HL-60 (cell line): Measurements from ENCODE around the gene MYCBPAP.

Source experiments
- DNase-seq, 2 experiments: peaks; one replicate each; pipeline ENCODE4 v3.0.0-alpha.2; 2010 to 2020; ENCODE audit warnings: low read depth in 1 of 2, low spot score in 1 of 2
- H3K27ac ChIP-seq: fragments of 250-450 bp; sonication (Bioruptor Pico); replicated peaks from 2 replicates; pipeline ENCODE4 v1.5.1; 2020; ENCODE audit warnings: mild to moderate bottlenecking, moderate library complexity
- H3K27me3 ChIP-seq: fragments of 250-450 bp; sonication (Bioruptor Pico); 2 replicates; pipeline ENCODE4 v1.5.1; 2021; ENCODE audit warnings: mild to moderate bottlenecking, moderate library complexity; ENCODE audit not compliant: insufficient read depth, poor library complexity, severe bottlenecking
- H3K4me3 ChIP-seq: replicated peaks from 2 replicates; pipeline ENCODE4 v1.5.1; 2011; ENCODE audit warnings: mild to moderate bottlenecking, control low read depth, low read length; ENCODE audit not compliant: insufficient read depth
- GABPA ChIP-seq: IDR thresholded peaks from 2 replicates; pipeline ENCODE4 v1.6.1; 2012; ENCODE audit warnings: low read depth
- POLR2AphosphoS5 ChIP-seq: IDR thresholded peaks from 2 replicates; pipeline ENCODE4 v1.6.1; 2012; ENCODE audit warnings: low read depth
- SPI1 ChIP-seq: IDR thresholded peaks from 2 replicates; pipeline ENCODE4 v1.6.1; 2012; ENCODE audit warnings: low read depth, mild to moderate bottlenecking, borderline replicate concordance
- TF ChIP-seq, protein P1 (sequence below): IDR thresholded peaks from one replicate; pipeline ENCODE4 v1.5.1; 2011; ENCODE audit warnings: low read length, control low read depth, inconsistent platforms; ENCODE audit not compliant: insufficient read depth
- TF ChIP-seq, protein P2 (sequence below): IDR thresholded peaks from 2 replicates; pipeline ENCODE4 v1.6.1; 2012; ENCODE audit warnings: low read depth; ENCODE audit not compliant: insufficient replicate concordance

MYCBPAP gene

DNA sequence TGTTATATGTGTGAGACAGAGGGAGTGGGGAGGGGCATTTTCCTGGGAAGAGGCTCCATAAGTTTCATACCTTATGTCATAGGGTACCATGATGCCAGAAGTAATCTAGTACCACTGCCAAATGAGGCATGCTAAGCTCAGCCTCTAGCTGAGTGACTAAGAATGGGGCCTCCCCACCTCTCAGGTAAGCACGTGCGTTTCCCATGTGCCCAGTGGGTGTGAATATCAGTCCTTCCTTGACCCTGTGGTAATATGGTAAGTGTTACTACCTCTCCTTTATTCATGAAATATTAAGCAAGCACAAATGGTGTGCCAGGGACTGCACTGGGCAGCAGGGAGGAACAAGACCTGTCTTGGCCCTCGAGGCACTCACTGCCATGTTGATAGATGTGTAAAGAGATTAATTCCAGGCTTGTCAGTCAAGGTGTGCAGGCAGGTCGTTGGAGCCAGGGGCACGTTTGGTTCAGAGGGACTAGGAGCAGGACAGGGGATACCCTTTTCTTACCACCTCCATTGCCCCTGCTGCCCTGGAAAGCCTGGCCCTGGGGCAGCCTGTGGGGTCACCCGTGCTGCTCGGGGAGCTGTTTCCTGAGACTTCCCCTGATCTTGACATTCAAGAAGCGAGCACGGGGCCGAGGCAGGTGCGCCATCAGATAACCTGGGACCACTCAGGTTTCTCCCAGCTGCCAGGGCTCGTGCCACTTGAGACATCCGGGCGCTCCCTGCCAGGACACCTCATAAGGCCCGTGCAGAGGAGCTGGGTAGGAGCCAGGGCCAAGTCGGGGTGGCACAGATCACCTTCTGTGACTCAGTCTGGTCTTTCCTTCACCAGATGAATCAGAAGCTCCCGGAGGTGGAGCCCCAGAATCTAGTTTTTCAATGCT, 20.8 kb upstream of the MYCBPAP start:
- no peak overlapping the region for H3K4me3 ChIP-seq
- no peak for DNase-seq
- TF ChIP-seq SPI1: no peak
- TF ChIP-seq POLR2AphosphoS5: no peak
- H3K27ac ChIP-seq: no peak overlapping the region
- H3K27me3 ChIP-seq: no peaks in the 10 kb centered on the region

DNA sequence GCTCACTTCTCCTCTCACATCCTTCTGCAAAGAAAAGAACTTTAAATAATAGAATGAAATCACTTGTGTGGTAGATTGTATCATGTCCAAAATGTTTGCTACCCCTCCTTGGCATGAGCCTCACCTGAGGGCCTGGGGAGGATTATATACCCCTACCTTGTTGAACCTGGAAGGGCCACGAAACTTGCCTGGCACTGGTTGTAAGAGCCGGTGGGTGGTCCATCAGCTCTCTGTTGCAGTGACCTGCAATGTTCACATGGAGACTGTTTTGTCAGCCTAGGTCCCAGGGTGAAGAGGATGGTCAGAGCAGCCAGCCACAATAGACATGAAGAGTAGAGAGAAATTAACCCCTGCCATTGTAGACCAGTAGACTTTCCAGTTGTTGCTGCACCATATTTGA, 19.4 kb upstream of the MYCBPAP start:
- H3K27ac ChIP-seq: no peak overlapping the region
- TF ChIP-seq POLR2AphosphoS5 (no peak), SPI1 (no peak), GABPA (no peak)
- TF ChIP-seq, protein P1, sequence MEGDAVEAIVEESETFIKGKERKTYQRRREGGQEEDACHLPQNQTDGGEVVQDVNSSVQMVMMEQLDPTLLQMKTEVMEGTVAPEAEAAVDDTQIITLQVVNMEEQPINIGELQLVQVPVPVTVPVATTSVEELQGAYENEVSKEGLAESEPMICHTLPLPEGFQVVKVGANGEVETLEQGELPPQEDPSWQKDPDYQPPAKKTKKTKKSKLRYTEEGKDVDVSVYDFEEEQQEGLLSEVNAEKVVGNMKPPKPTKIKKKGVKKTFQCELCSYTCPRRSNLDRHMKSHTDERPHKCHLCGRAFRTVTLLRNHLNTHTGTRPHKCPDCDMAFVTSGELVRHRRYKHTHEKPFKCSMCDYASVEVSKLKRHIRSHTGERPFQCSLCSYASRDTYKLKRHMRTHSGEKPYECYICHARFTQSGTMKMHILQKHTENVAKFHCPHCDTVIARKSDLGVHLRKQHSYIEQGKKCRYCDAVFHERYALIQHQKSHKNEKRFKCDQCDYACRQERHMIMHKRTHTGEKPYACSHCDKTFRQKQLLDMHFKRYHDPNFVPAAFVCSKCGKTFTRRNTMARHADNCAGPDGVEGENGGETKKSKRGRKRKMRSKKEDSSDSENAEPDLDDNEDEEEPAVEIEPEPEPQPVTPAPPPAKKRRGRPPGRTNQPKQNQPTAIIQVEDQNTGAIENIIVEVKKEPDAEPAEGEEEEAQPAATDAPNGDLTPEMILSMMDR: no peak
- TF ChIP-seq, protein P2, sequence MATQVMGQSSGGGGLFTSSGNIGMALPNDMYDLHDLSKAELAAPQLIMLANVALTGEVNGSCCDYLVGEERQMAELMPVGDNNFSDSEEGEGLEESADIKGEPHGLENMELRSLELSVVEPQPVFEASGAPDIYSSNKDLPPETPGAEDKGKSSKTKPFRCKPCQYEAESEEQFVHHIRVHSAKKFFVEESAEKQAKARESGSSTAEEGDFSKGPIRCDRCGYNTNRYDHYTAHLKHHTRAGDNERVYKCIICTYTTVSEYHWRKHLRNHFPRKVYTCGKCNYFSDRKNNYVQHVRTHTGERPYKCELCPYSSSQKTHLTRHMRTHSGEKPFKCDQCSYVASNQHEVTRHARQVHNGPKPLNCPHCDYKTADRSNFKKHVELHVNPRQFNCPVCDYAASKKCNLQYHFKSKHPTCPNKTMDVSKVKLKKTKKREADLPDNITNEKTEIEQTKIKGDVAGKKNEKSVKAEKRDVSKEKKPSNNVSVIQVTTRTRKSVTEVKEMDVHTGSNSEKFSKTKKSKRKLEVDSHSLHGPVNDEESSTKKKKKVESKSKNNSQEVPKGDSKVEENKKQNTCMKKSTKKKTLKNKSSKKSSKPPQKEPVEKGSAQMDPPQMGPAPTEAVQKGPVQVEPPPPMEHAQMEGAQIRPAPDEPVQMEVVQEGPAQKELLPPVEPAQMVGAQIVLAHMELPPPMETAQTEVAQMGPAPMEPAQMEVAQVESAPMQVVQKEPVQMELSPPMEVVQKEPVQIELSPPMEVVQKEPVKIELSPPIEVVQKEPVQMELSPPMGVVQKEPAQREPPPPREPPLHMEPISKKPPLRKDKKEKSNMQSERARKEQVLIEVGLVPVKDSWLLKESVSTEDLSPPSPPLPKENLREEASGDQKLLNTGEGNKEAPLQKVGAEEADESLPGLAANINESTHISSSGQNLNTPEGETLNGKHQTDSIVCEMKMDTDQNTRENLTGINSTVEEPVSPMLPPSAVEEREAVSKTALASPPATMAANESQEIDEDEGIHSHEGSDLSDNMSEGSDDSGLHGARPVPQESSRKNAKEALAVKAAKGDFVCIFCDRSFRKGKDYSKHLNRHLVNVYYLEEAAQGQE: no peak
- no peak for DNase-seq
- H3K4me3 ChIP-seq: no peak overlapping the region
- H3K27me3 ChIP-seq: no peaks in the 10 kb centered on the region

DNA sequence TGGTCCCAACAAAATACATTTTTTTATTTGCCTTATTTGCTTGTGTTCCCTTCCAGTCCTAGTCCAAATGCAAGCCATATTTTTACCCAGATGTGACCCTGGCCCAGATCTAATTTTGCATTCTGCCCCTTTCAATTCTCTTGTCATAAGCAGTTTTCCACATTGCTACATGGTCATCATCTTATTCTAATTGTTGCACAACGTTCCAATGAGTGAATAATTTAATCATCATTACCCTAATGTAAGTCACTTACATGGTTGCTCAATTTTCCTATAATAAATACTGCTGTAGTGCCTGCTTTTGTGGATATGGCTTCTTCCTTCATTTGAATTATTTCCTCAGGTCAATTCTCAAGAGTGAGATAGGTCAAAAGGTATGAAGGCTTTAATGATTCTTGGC, 16.7 kb upstream of the MYCBPAP start:
- Histone ChIP-seq H3K27me3 (no peaks in the 10 kb centered on the region), H3K27ac (no peak overlapping the region), H3K4me3 (no peak overlapping the region)
- TF ChIP-seq GABPA (no peak), POLR2AphosphoS5 (no peak), SPI1 (no peak)
- TF ChIP-seq, protein P2: no peak
- TF ChIP-seq, protein P1: no peak
- DNase-seq: no peak

DNA sequence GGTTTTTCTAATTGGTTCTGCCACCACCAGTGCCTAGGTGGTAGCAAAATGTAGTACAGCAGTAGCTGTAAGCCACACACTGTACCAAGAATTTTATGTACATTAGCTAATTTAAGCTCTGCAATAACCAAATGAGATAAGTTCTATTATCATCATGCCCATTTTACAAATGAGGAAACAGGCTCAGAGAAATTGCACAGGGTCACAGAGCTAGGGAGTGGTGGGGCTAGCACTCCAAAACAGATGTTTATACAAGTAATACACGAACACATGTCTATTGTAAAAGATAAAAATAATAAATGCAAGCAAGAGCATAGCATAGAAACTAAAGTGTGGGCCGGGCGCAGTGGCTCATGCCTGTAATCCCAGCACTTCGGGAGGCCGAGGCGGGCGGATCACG, 16.0 kb upstream of the MYCBPAP start:
- DNase-seq: no peak
- H3K27me3 ChIP-seq: no peaks in the 10 kb centered on the region
- H3K27ac ChIP-seq: no peak overlapping the region
- TF ChIP-seq, protein P2: no peak
- TF ChIP-seq POLR2AphosphoS5: no peak
- no peak overlapping the region for H3K4me3 ChIP-seq
